Gastroesophageal sphincter (tissue), 3 donors: ENCODE results near the gene FAM228A.

Source experiments
- CTCF ChIP-seq, 4 experiments: fragments of 200-600 bp in 2 of 4; fragments of 450-650 bp in 2 of 4; sonication (generic) in 1 of 4; IDR thresholded peaks; one replicate each; pipeline ENCODE4 v1.5.1; 2017 to 2019; ENCODE audit warnings: antibody characterized with exemption in 4 of 4, mild to moderate bottlenecking in 2 of 4, moderate library complexity in 2 of 4
- POLR2A ChIP-seq, 2 donors: fragments of 450-650 bp; IDR thresholded peaks; one replicate each; pipeline ENCODE4 v1.6.1; 2017; ENCODE audit warnings: antibody characterized with exemption in 2 of 2, mild to moderate bottlenecking in 2 of 2, moderate library complexity in 1 of 2

GRCh38 chr2:24182507-24182906, 7.7 kb downstream of the FAM228A start:
- TF ChIP-seq CTCF (IDR thresholded peaks at IDR 0.05) = no peak
- no peak for TF ChIP-seq POLR2A (IDR thresholded peaks at IDR 0.05)
